ENCODE data around the gene ADRM1.

Gene ADRM1

DNA sequence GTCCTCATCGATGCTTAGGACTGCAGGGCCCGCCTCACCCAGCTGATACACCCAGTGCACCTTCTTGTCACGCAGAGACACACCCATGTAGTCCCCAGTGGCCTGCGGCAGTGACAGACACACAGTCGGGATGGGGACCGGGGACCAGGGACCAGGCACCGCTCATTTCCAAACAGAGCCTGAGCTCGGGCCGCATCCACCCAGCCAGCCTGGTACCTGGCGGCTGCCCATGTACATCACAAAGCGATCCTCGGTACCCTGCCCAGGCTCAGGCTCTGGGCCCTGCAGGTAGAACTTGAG is 11.5 kb downstream of the ADRM1 start:
- H2BK15ac ChIP-seq (replicated peaks; ENCODE audit: low read depth): no peak overlapping the region
- no peaks in the 10 kb centered on the region for H3K79me1 ChIP-seq (ENCODE audit: low read length)
- H3K27me3 ChIP-seq (ENCODE audit: insufficient read depth, low read length, poor library complexity): no peaks in the 10 kb centered on the region
- peaks cover 12% of the 10 kb centered on the region for H3K36me3 ChIP-seq (ENCODE audit: control insufficient read depth, insufficient read depth, low read length)
- H2AK5ac ChIP-seq (ENCODE audit: low read length): no peak overlapping the region
- H3K4me1 ChIP-seq (ENCODE audit: control insufficient read depth, low read depth, low read length): no peaks in the 10 kb centered on the region
- WGBS (ENCODE audit: extremely low coverage, insufficient coverage, low lambda C conversion rate): no CpG with 5 or more reads among the region's 12 CpGs
- no peak overlapping the region for H3K4me2 ChIP-seq (ENCODE audit: low read length)
- H3K4me3 ChIP-seq (ENCODE audit: low read length): no peak overlapping the region
- H2BK120ac ChIP-seq (ENCODE audit: low read depth, low read length): no peak overlapping the region
- no peak overlapping the region for H3K9ac ChIP-seq (ENCODE audit: low read length)
- no peak overlapping the region for H2BK5ac ChIP-seq (ENCODE audit: low read length)
- H3K18ac ChIP-seq (ENCODE audit: low read length): no peak overlapping the region
- H3K56ac ChIP-seq (ENCODE audit: low read length): no peak overlapping the region
- H3K4ac ChIP-seq (ENCODE audit: low read depth, low read length): no peak overlapping the region
- no peak overlapping the region for H3K23ac ChIP-seq (ENCODE audit: low read length)
- no peak overlapping the region for H4K5ac ChIP-seq (ENCODE audit: low read length)
- no peak overlapping the region for H3K27ac ChIP-seq (ENCODE audit: low read depth, low read length)
- DNase-seq: no peak
- no peak overlapping the region for H4K8ac ChIP-seq (ENCODE audit: low read depth, low read length)
- H3K79me2 ChIP-seq (ENCODE audit: control insufficient read depth, insufficient read depth, low read length): no peaks in the 10 kb centered on the region

DNA sequence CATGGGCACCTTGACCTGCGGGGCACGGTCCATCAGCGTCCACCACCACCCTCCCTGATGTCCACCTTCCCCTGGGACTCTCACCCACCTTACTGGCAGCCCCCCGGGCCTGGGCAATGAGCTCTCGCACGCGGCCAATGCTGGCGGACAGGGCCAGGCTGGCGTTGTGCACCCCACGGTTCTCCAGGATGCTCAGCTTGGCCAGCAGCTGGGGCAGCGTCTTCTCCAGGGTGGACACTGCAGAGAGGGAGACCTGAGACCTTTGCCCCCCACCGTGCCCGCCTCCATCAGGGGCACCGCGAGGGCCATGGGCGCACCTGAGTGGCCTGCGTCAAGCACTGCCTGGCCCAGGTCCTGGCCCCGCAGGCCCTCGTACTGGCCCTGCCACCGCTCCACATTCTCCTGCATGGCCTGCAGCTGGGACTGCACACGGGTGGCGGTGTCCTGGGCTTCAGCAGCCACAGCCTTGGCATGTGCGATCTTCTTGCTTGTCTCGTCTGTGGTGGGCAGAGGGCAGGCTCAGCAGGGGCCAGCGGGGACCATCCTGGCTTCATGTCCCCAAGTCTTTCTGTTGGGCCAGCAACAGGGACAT is 12.0 kb downstream of the ADRM1 start:
- H2BK5ac ChIP-seq (ENCODE audit: low read length): no peak overlapping the region
- no peak overlapping the region for H3K4me2 ChIP-seq (ENCODE audit: low read length)
- H3K27me3 ChIP-seq (ENCODE audit: insufficient read depth, low read length, poor library complexity): no peaks in the 10 kb centered on the region
- no peak overlapping the region for H3K18ac ChIP-seq (ENCODE audit: low read length)
- WGBS (ENCODE audit: extremely low coverage, insufficient coverage, low lambda C conversion rate): no CpG with 5 or more reads among the region's 25 CpGs
- no peak overlapping the region for H3K56ac ChIP-seq (ENCODE audit: low read length)
- no peak overlapping the region for H2AK5ac ChIP-seq (ENCODE audit: low read length)
- H3K4ac ChIP-seq (ENCODE audit: low read depth, low read length): no peak overlapping the region
- no peak overlapping the region for H4K8ac ChIP-seq (ENCODE audit: low read depth, low read length)
- H3K23ac ChIP-seq (ENCODE audit: low read length): no peak overlapping the region
- no peak overlapping the region for H3K4me3 ChIP-seq (ENCODE audit: low read length)
- no peaks in the 10 kb centered on the region for H3K79me1 ChIP-seq (ENCODE audit: low read length)
- no peak overlapping the region for H2BK15ac ChIP-seq (replicated peaks; ENCODE audit: low read depth)
- no peak for DNase-seq
- peaks cover 12% of the 10 kb centered on the region for H3K36me3 ChIP-seq (ENCODE audit: control insufficient read depth, insufficient read depth, low read length)
- no peak overlapping the region for H3K27ac ChIP-seq (ENCODE audit: low read depth, low read length)
- H3K4me1 ChIP-seq (ENCODE audit: control insufficient read depth, low read depth, low read length): no peaks in the 10 kb centered on the region
- no peak overlapping the region for H2BK120ac ChIP-seq (ENCODE audit: low read depth, low read length)
- no peaks in the 10 kb centered on the region for H3K79me2 ChIP-seq (ENCODE audit: control insufficient read depth, insufficient read depth, low read length)
- no peak overlapping the region for H4K5ac ChIP-seq (ENCODE audit: low read length)
- H3K9ac ChIP-seq (ENCODE audit: low read length): no peak overlapping the region

DNA sequence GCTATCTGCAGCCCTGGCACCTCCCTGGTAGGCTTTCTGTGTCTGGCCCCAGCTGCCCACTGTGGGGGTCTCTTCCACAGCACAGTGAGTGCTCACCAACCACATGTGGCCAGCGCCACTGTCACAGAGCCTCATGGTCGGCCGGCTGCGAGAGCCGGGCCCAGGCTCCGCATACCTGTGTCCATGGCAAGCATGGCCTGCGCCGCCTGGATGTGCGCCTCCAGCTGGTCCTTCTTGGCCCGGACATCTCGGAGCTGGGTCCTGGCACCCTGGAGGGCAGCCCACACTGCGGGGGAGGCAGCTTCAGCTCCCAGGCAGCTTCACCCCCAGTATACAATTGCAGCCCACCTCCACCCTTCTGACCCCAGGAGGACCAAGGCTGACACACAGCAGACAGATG is 13.0 kb downstream of the ADRM1 start:
- Histone ChIP-seq H3K56ac (ENCODE audit: low read length) (no peak overlapping the region), H3K27me3 (ENCODE audit: insufficient read depth, low read length, poor library complexity) (no peaks in the 10 kb centered on the region), H2BK5ac (ENCODE audit: low read length) (no peak overlapping the region), H3K36me3 (ENCODE audit: control insufficient read depth, insufficient read depth, low read length) (peaks cover 12% of the 10 kb centered on the region), H2AK5ac (ENCODE audit: low read length) (no peak overlapping the region), H2BK120ac (ENCODE audit: low read depth, low read length) (no peak overlapping the region), H3K9ac (ENCODE audit: low read length) (no peak overlapping the region), H3K4ac (ENCODE audit: low read depth, low read length) (no peak overlapping the region), H3K79me2 (ENCODE audit: control insufficient read depth, insufficient read depth, low read length) (no peaks in the 10 kb centered on the region), H3K4me2 (ENCODE audit: low read length) (no peak overlapping the region), H3K4me1 (ENCODE audit: control insufficient read depth, low read depth, low read length) (no peaks in the 10 kb centered on the region), H4K5ac (ENCODE audit: low read length) (no peak overlapping the region), H3K23ac (ENCODE audit: low read length) (no peak overlapping the region), H4K8ac (ENCODE audit: low read depth, low read length) (no peak overlapping the region), H3K18ac (ENCODE audit: low read length) (no peak overlapping the region), H2BK15ac (replicated peaks; ENCODE audit: low read depth) (no peak overlapping the region), H3K79me1 (ENCODE audit: low read length) (no peaks in the 10 kb centered on the region), H3K27ac (ENCODE audit: low read depth, low read length) (no peak overlapping the region), H3K4me3 (ENCODE audit: low read length) (no peak overlapping the region)
- no CpG with 5 or more reads among the region's 12 CpGs for WGBS (ENCODE audit: extremely low coverage, insufficient coverage, low lambda C conversion rate)
- no peak for DNase-seq

DNA sequence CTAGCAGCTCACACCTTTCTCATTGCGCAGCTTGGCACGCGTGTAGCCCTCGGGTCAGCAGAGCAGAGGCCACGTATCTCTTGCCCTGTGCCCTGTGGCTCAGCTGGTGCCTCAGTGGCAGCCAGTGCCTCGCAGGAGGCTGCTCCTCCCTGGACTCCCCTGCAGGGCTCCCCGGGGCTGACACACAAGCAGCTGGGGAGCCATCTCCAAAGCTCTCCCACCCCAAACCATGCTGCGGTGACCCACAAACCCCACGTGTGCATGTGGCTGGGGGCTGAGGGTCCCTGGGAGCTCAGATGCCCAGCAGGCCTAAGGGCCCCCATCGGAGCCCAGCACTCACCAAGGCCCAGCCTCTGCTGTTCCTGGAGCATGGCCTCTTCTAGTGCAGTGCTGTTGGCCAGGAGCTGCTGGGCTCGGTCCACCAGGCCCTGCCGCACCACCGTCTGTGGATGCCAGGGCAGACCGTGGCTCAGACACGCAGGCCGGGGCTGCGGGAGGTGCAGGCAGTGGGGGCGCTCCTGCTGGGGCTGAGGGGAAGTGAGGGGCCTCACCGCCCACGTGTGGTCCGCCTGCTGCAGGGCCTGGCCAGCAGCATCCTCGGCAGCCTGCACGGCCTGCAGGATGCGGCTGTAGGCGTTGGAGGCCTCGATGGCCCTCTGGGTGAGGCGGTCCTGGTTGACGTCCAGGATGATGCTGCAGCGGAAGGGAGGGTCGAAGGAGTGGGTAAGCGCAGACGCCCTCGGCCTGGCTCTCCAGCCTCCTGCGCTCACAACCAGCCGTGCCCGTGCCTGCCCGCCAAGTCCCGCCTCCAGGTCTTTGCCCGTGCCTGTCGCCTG is 13.8 kb downstream of the ADRM1 start:
- Histone ChIP-seq H3K4me3 (ENCODE audit: low read length) (no peak overlapping the region), H2BK5ac (ENCODE audit: low read length) (no peak overlapping the region), H3K79me2 (ENCODE audit: control insufficient read depth, insufficient read depth, low read length) (no peaks in the 10 kb centered on the region), H4K8ac (ENCODE audit: low read depth, low read length) (no peak overlapping the region), H3K79me1 (ENCODE audit: low read length) (no peaks in the 10 kb centered on the region), H3K23ac (ENCODE audit: low read length) (no peak overlapping the region), H2AK5ac (ENCODE audit: low read length) (no peak overlapping the region), H3K18ac (ENCODE audit: low read length) (no peak overlapping the region), H2BK120ac (ENCODE audit: low read depth, low read length) (no peak overlapping the region), H2BK15ac (replicated peaks; ENCODE audit: low read depth) (no peak overlapping the region), H3K4me1 (ENCODE audit: control insufficient read depth, low read depth, low read length) (no peaks in the 10 kb centered on the region), H3K36me3 (ENCODE audit: control insufficient read depth, insufficient read depth, low read length) (peaks cover 12% of the 10 kb centered on the region), H3K4me2 (ENCODE audit: low read length) (no peak overlapping the region), H3K27me3 (ENCODE audit: insufficient read depth, low read length, poor library complexity) (no peaks in the 10 kb centered on the region), H3K56ac (ENCODE audit: low read length) (no peak overlapping the region), H3K4ac (ENCODE audit: low read depth, low read length) (no peak overlapping the region), H4K5ac (ENCODE audit: low read length) (no peak overlapping the region), H3K9ac (ENCODE audit: low read length) (no peak overlapping the region), H3K27ac (ENCODE audit: low read depth, low read length) (no peak overlapping the region)
- no peak for DNase-seq
- WGBS (ENCODE audit: extremely low coverage, insufficient coverage, low lambda C conversion rate): no CpG with 5 or more reads among the region's 40 CpGs

DNA sequence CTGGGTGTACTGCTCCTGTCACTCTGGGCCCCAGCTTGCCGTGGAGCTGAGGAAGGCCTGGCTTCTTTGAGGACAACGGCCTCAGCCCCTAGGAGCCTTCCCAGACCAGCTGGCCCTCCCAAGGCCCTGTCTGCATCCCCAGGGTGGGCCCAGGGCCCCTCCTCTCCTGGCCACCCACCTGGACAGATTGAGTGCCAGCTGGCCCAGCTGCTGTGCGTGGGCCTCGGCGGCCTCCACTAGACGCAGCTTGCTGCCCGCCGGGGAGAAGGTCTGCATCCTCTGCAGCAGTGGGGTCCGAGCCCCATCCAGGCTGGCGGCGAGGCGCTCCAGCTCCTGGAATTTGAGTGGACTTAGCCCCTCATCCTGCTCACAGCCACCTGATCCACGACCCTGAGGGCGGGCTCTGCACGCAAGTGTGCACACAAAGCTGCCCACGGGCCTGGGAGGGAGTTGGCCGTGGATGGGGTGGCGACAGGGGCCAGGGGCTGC is 14.4 kb downstream of the ADRM1 start:
- H3K27me3 ChIP-seq (ENCODE audit: insufficient read depth, low read length, poor library complexity): no peaks in the 10 kb centered on the region
- no CpG with 5 or more reads among the region's 18 CpGs for WGBS (ENCODE audit: extremely low coverage, insufficient coverage, low lambda C conversion rate)
- H2BK120ac ChIP-seq (ENCODE audit: low read depth, low read length): no peak overlapping the region
- no peak overlapping the region for H3K56ac ChIP-seq (ENCODE audit: low read length)
- no peak overlapping the region for H3K4me2 ChIP-seq (ENCODE audit: low read length)
- H3K36me3 ChIP-seq (ENCODE audit: control insufficient read depth, insufficient read depth, low read length): peaks cover 12% of the 10 kb centered on the region
- H3K79me1 ChIP-seq (ENCODE audit: low read length): no peaks in the 10 kb centered on the region
- no peak overlapping the region for H4K5ac ChIP-seq (ENCODE audit: low read length)
- no peak overlapping the region for H2AK5ac ChIP-seq (ENCODE audit: low read length)
- no peaks in the 10 kb centered on the region for H3K4me1 ChIP-seq (ENCODE audit: control insufficient read depth, low read depth, low read length)
- DNase-seq: no peak
- no peak overlapping the region for H3K4me3 ChIP-seq (ENCODE audit: low read length)
- no peaks in the 10 kb centered on the region for H3K79me2 ChIP-seq (ENCODE audit: control insufficient read depth, insufficient read depth, low read length)
- H3K27ac ChIP-seq (ENCODE audit: low read depth, low read length): no peak overlapping the region
- no peak overlapping the region for H2BK5ac ChIP-seq (ENCODE audit: low read length)
- H2BK15ac ChIP-seq (replicated peaks; ENCODE audit: low read depth): no peak overlapping the region
- no peak overlapping the region for H3K23ac ChIP-seq (ENCODE audit: low read length)
- H3K4ac ChIP-seq (ENCODE audit: low read depth, low read length): no peak overlapping the region
- no peak overlapping the region for H3K18ac ChIP-seq (ENCODE audit: low read length)
- H3K9ac ChIP-seq (ENCODE audit: low read length): no peak overlapping the region
- no peak overlapping the region for H4K8ac ChIP-seq (ENCODE audit: low read depth, low read length)
